Left renal cortex interstitium (tissue), 4 donors: Measurements from ENCODE around the gene SMR3B. TPM values are rescaled to one million over a fixed set of nuclear protein-coding genes. Genes with fewer than 3 reads are reported as not detected.

Experiments
- polyA plus RNA-seq, 4 donors: library from polyadenylated mRNA; unstranded; fragments of 120-200 nt; gene quantifications; one replicate each; pipeline ENCODE4 v1.2.1, GENCODE V29; 2013; ENCODE audit not compliant: insufficient read length in 4 of 4

SMR3B gene
- polyA plus RNA-seq, 4 donors = not detected

Other genes with a start within 250 kb of the SMR3B start
- under 1 TPM; 0.04 to 0.14 (median 0.09) TPM for gene PRR27, start 228.9 kb upstream of the SMR3B start, polyA plus RNA-seq
- gene ODAM, start 187.4 kb upstream of the SMR3B start, polyA plus RNA-seq = 1 to 10 TPM in 3 of 4 donors, under 1 TPM in 1; 0.76 to 2.1 (median 1.5) TPM
- 1 to 10 TPM in 3 of 4 donors, under 1 TPM in 1; 0.79 to 1.6 (median 1.4) TPM for gene FDCSP, start 157.0 kb upstream of the SMR3B start, polyA plus RNA-seq
- gene CSN3, start 140.5 kb upstream of the SMR3B start, polyA plus RNA-seq = under 1 TPM in 1 of 4 donors, not detected in 3; 0.16 TPM
- gene CABS1, start 48.1 kb upstream of the SMR3B start, polyA plus RNA-seq = under 1 TPM; 0.11 to 0.22 (median 0.14) TPM
- gene SMR3A, start 22.4 kb upstream of the SMR3B start, polyA plus RNA-seq = not detected
- gene OPRPN, start 14.8 kb downstream of the SMR3B start, polyA plus RNA-seq = not detected
- under 1 TPM in 3 of 4 donors, not detected in 1; 0.13 to 0.17 (median 0.14) TPM for gene MUC7, start 89.1 kb downstream of the SMR3B start, polyA plus RNA-seq
- gene AMTN, start 135.4 kb downstream of the SMR3B start, polyA plus RNA-seq = not detected
- gene AMBN, start 209.1 kb downstream of the SMR3B start, polyA plus RNA-seq = 1 to 10 TPM in 3 of 4 donors, under 1 TPM in 1; 0.87 to 2.6 (median 1.2) TPM
- 1 to 10 TPM; 3.8 to 6.3 (median 5.3) TPM for gene ENAM, start 245.6 kb downstream of the SMR3B start, polyA plus RNA-seq